GM12865 (cell line): ENCODE results near the gene DLG5.
"Not testable (repeated sequence)": the region's sequence is repeated elsewhere in the genome, so short reads cannot be mapped to it uniquely, and the experiment has no call there.

Experiments used
- DNase-seq: peaks from one replicate; pipeline ENCODE4 v3.0.0; 2010; ENCODE audit warnings: low read depth
- H3K4me3 ChIP-seq: 2 replicates; pipeline ENCODE4 v1.5.1; 2011; ENCODE audit warnings: mild to moderate bottlenecking, low read depth, low read length, control low read depth
- TF ChIP-seq, protein P1 (sequence below): IDR thresholded peaks from 2 replicates; pipeline ENCODE4 v1.5.1; 2011; ENCODE audit warnings: low read length, control low read depth, low read depth, inconsistent platforms; ENCODE audit not compliant: insufficient read depth; ENCODE audit errors: missing control alignments

Gene DLG5

DNA sequence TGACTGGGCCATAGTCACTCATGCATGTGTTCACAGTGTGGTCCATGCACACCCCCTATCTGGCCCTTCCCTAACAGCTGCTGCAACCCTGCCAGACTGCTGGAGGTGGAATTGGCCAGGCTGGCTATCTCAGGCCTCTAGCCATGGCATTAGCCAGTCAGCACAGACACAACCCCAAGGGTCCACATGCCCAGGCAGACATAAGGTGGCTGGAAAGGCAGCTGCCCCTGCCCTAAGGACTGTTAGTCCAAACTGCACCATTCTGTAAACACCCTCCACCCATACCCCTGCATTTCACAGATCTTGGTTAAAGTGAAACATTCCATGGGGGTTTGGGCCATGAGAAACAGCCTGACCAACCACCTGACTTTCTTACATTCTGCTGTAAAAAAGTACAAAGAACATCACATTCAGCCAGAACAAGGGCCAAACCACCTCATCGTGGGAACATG is 151.6 kb downstream of the DLG5 start:
- H3K4me3 ChIP-seq: no peak overlapping the region
- DNase-seq: no peak
- TF ChIP-seq, protein P1, sequence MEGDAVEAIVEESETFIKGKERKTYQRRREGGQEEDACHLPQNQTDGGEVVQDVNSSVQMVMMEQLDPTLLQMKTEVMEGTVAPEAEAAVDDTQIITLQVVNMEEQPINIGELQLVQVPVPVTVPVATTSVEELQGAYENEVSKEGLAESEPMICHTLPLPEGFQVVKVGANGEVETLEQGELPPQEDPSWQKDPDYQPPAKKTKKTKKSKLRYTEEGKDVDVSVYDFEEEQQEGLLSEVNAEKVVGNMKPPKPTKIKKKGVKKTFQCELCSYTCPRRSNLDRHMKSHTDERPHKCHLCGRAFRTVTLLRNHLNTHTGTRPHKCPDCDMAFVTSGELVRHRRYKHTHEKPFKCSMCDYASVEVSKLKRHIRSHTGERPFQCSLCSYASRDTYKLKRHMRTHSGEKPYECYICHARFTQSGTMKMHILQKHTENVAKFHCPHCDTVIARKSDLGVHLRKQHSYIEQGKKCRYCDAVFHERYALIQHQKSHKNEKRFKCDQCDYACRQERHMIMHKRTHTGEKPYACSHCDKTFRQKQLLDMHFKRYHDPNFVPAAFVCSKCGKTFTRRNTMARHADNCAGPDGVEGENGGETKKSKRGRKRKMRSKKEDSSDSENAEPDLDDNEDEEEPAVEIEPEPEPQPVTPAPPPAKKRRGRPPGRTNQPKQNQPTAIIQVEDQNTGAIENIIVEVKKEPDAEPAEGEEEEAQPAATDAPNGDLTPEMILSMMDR: no peak

DNA sequence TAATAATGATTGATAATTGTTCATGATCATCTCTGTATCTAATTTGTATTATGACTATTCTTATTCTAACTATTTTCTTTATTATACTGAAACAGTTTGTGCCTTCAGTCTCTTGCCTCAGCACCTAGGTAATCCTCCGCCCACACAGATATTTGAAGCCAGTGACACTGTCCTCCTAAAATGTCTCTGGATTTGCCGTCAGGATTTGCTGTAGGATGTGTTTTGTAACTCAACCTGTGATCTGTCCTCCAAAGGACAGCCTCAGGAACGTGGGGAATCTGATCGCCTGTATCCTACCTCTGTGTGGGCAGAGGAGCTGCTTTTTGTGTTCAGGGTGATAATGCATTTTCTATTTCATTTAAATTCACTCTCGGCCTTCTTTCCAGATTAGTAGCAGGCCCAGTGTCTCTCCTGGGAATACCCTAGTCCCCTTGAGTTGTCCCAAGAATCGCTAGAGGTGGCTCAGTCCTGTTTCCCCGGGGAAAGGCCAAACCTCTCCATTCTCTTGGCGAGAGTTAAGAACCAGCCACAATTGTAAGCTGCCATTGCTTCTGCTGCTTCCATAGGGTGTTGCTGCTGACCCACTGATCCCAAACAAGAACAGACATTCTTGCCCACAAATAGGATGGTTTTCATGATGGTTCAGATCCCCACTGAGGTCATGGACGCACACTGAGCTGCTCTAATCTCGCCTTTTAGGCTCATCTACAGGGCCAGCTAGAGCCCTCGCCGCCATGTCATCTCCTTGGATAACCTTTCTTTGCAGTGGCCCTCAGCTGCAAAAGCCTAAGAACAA is 152.7 kb downstream of the DLG5 start:
- H3K4me3 ChIP-seq: no peak overlapping the region
- TF ChIP-seq, protein P1: no peak
- no peak for DNase-seq

DNA sequence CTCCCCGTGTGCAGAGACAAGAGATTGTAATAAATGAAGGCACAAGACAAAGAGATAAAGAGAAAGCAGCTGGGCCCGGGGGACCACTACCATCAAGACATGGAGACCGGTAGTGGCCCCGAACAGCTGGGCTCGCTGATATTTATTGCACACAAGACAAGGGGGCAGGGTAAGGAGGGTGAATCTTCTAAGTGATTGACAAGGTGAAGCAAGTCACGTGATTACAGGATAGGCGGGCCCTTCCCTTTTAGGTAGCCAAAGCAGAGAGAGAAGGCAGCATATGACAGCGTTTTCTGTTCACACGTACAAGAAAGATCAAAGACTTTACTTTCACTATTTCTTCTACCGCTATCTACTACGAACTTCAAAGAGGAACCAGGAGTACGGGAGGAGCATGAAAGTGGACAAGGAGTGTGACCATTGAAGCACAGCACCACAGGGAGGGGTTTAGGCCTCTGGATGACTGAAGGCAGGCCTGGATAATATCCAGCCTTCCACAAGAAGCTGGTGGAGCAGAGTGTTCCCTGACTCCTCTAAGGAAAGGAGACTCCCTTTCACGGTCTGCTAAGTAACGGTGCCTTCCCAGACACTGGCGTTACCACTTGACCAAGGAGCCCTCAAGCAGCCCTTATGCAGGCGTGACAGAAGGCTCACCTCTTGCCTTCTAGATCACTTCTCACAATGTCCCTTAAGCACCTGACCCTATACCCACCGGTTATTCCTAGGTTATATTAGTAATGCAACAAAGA is 153.5 kb downstream of the DLG5 start:
- H3K4me3 ChIP-seq: not testable (repeated sequence)
- peak; percentile 71 for DNase-seq

DNA sequence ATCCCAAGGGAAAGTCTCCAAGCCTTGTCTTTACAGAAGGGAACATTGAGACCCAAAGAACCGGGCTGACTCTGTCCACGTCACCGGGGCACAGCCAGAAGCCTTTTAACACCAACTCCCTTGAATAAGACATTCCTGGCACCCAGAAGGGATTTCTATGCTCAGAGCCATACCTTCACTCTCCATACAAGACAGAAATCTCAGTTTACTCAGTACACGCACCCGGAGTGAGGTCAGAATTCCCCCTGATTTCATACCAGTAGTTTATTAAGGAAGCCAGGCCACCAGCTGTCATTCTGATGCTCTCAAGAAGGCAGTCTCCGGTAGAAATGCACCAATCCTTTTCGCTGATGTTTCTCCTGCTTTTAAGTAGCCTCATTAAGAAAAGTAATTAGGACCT is 154.7 kb downstream of the DLG5 start:
- TF ChIP-seq, protein P1: no peak
- no peak overlapping the region for H3K4me3 ChIP-seq
- no peak for DNase-seq

DNA sequence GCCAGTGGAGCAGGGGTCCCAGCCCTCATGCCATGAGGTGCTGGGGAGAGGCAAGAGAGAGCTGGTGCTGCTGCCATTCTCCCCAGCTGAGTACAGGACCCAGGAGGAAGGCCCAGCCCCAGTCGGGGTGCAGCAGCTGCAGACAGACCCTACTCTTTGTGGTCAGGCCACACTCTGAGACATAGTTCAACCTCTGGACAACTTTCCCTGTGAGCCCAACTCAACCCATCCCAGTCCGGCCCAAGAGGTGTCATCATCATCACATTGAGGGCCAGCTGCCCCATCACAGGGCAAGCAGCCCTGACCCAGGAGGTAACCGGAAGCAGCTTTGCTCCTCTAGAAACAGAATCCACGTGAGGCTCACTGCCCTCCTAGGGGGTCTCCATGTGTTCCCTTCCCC is 155.1 kb downstream of the DLG5 start:
- no peak overlapping the region for H3K4me3 ChIP-seq
- DNase-seq: no peak
- TF ChIP-seq, protein P1: no peak

DNA sequence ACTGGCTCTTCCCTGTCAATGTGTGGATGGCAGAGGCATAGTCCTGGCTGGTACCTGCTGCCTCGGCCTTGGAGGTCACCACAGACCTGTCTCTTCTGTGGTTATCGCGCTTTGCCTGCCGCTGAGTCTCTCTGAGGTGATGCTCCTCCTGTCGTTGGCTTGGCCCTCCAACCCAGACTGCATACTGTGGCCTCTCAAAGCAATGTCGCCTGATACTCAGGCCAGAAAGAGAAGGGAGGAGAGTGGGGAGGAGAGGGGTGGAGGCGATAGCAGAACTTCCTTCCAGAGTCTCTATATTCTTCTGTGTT is 155.7 kb downstream of the DLG5 start:
- no peak for DNase-seq
- no peak overlapping the region for H3K4me3 ChIP-seq
- TF ChIP-seq, protein P1: no peak

DNA sequence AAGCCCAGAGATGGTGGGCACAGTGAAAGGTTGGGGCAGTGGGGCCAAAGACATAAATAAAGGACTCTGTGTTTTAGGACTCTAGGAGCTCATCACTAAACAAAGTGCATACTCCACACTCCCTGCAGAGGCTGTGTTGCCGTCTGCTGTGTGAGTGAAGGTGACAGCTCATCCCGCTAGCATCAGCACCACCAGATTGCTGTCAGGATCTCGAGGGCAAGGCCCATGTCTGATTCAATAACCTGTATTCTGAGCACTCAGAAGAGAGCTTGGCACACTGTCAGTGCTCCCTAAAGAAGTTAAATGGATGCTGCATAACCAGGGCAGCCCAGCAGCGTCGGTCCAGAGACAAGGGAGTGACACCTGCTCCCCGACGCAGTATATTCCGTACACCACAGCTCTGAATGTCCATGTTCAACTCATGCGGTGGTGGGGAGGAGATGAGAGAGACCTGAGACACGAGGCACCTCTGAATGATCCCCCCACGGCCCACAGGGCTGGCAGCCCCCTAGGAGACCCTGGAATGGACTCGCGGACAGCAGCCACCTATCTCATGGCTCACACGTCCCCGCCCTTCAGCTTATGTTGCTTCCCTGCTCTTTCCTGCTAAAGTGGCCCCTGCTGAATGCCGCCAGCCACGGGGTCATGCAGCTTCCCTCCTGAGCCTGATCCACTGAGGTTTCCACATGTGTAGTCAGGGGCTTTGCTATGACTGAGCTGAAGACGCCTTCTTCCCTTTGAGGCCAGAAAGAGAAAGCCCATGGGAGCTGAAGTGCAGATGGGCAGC is 156.3 kb downstream of the DLG5 start:
- TF ChIP-seq, protein P1: no peak

More for the DNA sequence above, 156.3 kb downstream of the DLG5 start:
- DNase-seq: no peak
- no peak overlapping the region for H3K4me3 ChIP-seq
